ENCODE data around the gene WFS1.

The WFS1 gene

DNA sequence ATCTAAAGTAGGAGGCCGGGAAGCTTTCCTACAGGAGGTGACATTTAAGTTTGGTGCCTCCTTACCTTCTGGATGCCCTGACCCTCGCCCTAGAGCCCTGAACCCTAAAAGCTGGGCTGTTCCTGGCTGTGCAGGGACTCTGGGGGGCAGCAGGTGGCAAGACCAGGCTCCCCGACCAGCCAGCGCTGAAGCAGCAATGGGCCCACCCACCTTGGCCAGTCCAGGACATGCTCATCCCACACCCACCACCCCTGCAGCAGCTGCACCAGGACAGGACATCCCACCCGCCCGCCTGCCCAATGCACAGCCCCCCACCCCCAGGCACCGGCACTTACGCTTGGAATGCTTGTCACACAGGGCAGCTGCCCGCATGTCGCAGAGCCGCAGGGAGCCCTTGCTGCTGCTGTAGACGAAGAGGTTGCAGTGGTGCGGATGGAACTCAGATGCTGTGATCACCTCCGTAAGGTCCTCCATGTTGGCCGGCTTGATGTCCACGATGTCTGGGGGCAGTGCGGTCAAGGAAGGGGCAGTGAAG is 77.9 kb downstream of the WFS1 start:
- TF ChIP-seq, protein P1, sequence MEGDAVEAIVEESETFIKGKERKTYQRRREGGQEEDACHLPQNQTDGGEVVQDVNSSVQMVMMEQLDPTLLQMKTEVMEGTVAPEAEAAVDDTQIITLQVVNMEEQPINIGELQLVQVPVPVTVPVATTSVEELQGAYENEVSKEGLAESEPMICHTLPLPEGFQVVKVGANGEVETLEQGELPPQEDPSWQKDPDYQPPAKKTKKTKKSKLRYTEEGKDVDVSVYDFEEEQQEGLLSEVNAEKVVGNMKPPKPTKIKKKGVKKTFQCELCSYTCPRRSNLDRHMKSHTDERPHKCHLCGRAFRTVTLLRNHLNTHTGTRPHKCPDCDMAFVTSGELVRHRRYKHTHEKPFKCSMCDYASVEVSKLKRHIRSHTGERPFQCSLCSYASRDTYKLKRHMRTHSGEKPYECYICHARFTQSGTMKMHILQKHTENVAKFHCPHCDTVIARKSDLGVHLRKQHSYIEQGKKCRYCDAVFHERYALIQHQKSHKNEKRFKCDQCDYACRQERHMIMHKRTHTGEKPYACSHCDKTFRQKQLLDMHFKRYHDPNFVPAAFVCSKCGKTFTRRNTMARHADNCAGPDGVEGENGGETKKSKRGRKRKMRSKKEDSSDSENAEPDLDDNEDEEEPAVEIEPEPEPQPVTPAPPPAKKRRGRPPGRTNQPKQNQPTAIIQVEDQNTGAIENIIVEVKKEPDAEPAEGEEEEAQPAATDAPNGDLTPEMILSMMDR (IDR thresholded peaks at IDR 0.05; ENCODE audit: borderline replicate concordance, control extremely low read depth, extremely low read depth, insufficient read depth, missing control alignments) = no peak
- in situ Hi-C loops (cut with MboI; ENCODE audit: low sequenced_read_pairs, unreplicated experiment) = no loop called here
- no peak for DNase-seq (ENCODE audit: low spot score)

DNA sequence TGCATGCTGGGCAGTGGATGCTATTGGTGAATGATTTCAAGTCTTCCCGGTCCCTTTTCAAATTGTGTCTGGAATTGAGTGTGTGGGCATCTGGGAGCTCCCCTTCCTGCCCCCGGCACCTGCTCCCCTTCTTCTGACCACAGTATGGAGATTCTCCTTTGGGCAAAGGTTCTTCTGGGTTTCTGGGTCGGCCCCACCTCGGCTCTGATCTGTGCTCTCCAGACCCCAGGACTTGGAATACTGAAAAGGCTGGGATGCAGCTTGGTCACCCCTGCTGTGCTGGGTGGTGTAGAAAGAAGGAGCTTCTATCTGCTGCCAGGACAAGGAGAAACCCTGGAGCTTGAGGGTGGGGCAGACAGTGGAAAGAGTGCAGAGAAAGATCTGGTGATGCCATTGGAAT is 78.8 kb downstream of the WFS1 start:
- in situ Hi-C loops (cut with MboI; ENCODE audit: low sequenced_read_pairs, unreplicated experiment) = no loop called here
- TF ChIP-seq, protein P1 (IDR thresholded peaks at IDR 0.05; ENCODE audit: borderline replicate concordance, control extremely low read depth, extremely low read depth, insufficient read depth, missing control alignments) = no peak
- no peak for DNase-seq (ENCODE audit: low spot score)

- DNase-seq (ENCODE audit: low spot score) = no peak
- in situ Hi-C loops (cut with MboI; ENCODE audit: low sequenced_read_pairs, unreplicated experiment) = no loop called here
- TF ChIP-seq, protein P1 (IDR thresholded peaks at IDR 0.05; ENCODE audit: borderline replicate concordance, control extremely low read depth, extremely low read depth, insufficient read depth, missing control alignments) = no peak
These were observed 80.4 kb downstream of the WFS1 start for GRCh38 chr4:6349896-6350603.

- TF ChIP-seq, protein P1 (IDR thresholded peaks at IDR 0.05; ENCODE audit: borderline replicate concordance, control extremely low read depth, extremely low read depth, insufficient read depth, missing control alignments) = no peak
- in situ Hi-C loops (cut with MboI; ENCODE audit: low sequenced_read_pairs, unreplicated experiment) = no loop called here
- no peak for DNase-seq (ENCODE audit: low spot score)
These were observed 81.0 kb downstream of the WFS1 start for GRCh38 chr4:6350646-6351045.

DNA sequence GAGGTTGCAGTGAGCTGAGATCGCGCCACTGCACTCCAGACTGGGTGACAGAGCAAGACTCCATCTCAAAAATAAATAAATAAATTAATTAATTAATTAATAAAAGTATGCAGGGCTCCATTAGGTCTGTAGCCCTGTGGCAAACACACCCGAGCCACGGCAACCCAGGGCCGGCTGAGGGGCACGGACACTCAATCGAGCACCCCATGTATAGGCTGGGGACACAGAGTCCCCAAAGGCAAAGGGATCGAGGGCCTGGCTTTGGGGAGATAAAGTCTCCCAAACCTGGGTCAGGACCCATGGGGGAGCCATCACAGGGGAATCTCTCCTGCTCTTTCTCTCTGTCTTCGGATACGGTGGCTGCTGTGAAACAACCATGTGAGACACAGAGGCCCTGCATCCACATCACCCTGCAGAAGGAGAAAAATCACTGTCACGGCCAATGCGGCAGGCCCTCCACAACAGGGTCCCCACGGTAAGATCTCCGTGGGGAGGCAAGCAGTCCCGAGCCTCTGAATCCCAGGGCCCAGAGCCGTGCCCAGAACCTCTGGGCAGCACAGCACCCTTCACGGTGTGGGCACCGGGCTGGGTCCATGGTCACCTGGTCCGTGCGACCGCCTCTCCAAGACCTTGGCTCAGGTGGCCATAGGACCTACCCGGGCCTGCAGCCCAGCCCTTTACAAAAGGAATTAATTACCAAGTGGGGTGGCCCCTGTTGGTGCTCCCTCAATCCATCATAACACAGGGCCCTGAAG is 81.8 kb downstream of the WFS1 start:
- in situ Hi-C loops (cut with MboI; ENCODE audit: low sequenced_read_pairs, unreplicated experiment) = no loop called here
- TF ChIP-seq, protein P1 (IDR thresholded peaks at IDR 0.05; ENCODE audit: borderline replicate concordance, control extremely low read depth, extremely low read depth, insufficient read depth, missing control alignments) = no peak
- no peak for DNase-seq (ENCODE audit: low spot score)

GRCh38 chr4:6352031-6352692 is 82.5 kb downstream of the WFS1 start:
- in situ Hi-C loops (cut with MboI; ENCODE audit: low sequenced_read_pairs, unreplicated experiment) = no loop called here

More at GRCh38 chr4:6352031-6352692, 82.5 kb downstream of the WFS1 start:
- DNase-seq (ENCODE audit: low spot score) = no peak
- TF ChIP-seq, protein P1 (IDR thresholded peaks at IDR 0.05; ENCODE audit: borderline replicate concordance, control extremely low read depth, extremely low read depth, insufficient read depth, missing control alignments) = no peak

Measured in GM13976 (cell line).